DOHH2 (cell line): ENCODE results near the gene SPATA25.

Experiments used
- EZH2phosphoT487 ChIP-seq: fragments of 200-600 bp; sonication (generic); IDR thresholded peaks from 2 replicates; pipeline ENCODE4 v1.6.1; 2017; ENCODE audit warnings: borderline replicate concordance, mild to moderate bottlenecking, antibody characterized with exemption, low read length, moderate library complexity, mixed read lengths
- TF ChIP-seq, protein P1 (sequence below): fragments of 200-600 bp; sonication (generic); IDR thresholded peaks from one replicate; pipeline ENCODE4 v1.5.1; 2014; ENCODE audit warnings: antibody characterized with exemption, mild to moderate bottlenecking, low read depth, low read length; ENCODE audit not compliant: poor library complexity, severe bottlenecking

DNA sequence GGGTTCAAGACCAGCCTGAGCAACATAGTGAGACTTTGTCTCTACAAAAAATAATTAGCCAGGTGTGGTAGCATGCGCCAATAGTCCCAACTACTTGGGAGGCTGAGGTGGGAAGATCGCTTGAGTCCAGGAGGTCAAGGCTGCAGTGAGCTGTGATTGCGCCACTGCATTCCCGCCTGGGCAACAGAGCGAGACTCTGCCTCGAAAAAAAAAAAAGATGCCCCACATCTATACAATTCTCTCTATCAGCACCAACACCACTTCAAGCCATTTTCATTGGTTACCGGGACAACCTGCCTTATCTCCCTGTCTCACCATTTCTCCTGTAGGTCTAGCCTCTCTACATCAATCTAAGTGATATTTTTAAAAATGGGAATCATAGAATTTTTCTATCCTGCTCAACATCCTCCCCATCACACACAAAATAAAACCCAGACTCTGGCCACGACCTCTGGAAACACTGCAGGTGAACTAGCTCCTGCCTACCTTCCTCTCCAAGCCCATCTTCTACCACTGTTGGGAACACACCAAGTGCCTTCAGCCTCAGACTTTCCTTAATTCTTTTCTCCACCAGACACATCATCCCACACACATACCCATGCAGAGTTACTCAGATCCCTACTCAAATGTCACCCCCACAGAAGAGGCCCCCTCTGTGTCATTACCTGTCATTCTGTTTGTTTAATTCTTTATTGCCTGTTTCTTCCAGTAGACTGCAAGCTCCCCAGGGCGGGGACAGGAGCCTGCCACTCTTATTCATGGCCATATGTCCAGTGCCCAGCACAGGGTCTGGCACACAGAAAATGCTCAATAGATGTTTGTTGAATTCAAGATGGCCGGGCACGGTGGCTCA lies 34.1 kb upstream of the SPATA25 start:
- TF ChIP-seq, protein P1, sequence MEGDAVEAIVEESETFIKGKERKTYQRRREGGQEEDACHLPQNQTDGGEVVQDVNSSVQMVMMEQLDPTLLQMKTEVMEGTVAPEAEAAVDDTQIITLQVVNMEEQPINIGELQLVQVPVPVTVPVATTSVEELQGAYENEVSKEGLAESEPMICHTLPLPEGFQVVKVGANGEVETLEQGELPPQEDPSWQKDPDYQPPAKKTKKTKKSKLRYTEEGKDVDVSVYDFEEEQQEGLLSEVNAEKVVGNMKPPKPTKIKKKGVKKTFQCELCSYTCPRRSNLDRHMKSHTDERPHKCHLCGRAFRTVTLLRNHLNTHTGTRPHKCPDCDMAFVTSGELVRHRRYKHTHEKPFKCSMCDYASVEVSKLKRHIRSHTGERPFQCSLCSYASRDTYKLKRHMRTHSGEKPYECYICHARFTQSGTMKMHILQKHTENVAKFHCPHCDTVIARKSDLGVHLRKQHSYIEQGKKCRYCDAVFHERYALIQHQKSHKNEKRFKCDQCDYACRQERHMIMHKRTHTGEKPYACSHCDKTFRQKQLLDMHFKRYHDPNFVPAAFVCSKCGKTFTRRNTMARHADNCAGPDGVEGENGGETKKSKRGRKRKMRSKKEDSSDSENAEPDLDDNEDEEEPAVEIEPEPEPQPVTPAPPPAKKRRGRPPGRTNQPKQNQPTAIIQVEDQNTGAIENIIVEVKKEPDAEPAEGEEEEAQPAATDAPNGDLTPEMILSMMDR, result no peak
- TF ChIP-seq EZH2phosphoT487, result no peak
